ENCODE results near the gene OR5AK2.
"Not testable (repeated sequence)": the region's sequence is repeated elsewhere in the genome, so short reads cannot be mapped to it uniquely, and the experiment has no call there.

OR5AK2 gene, protein sequence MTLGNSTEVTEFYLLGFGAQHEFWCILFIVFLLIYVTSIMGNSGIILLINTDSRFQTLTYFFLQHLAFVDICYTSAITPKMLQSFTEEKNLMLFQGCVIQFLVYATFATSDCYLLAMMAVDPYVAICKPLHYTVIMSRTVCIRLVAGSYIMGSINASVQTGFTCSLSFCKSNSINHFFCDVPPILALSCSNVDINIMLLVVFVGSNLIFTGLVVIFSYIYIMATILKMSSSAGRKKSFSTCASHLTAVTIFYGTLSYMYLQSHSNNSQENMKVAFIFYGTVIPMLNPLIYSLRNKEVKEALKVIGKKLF

DNA sequence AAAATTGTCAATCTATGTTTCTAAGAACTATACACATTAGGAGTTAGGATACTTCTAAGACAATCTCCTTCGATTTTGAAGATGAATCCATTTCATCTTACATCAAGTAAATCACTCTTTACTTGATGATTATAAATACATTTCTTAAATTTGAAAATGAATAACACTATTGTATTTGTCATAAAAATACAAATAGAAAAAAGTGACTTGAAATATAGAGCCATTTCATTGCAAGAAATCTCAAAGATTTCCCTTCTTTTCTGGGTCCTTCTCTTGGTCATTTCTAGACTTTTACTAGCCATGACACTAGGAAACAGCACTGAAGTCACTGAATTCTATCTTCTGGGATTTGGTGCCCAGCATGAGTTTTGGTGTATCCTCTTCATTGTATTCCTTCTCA lies at the start of gene OR5AK2:
TSS of gene OR5AK2 (plus strand) at position 301 of the 400 bp plus-strand sequence. CDS start at position 301, 0 bp downstream.
- no peak for DNase-seq (ENCODE audit: low read depth)
- no peak within 1 kb of the TSS for H3K4me3 ChIP-seq (ENCODE audit: low read depth, low read length)

DNA sequence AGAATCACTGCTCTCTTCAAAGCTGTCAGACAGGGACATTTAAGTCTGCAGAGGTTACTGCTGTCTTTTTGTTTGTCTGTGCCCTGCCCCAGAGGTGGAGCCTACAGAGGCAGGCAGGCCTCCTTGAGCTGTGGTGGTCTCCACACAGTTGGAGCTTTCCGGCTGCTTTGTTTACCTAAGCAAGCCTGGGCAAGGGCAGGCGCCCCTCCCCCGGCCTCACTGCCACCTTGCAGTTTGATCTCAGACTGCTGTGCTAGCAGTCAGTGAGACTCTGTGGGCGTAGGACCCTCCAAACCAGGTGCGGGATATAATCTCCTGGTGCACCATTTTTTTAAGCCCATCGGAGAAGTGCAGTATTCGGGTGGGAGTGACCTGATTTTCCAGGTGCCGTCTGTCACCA lies 43.2 kb upstream of the OR5AK2 start:
- H3K4me3 ChIP-seq (ENCODE audit: low read depth, low read length); DNase-seq (ENCODE audit: low read depth): not testable (repeated sequence)

DNA sequence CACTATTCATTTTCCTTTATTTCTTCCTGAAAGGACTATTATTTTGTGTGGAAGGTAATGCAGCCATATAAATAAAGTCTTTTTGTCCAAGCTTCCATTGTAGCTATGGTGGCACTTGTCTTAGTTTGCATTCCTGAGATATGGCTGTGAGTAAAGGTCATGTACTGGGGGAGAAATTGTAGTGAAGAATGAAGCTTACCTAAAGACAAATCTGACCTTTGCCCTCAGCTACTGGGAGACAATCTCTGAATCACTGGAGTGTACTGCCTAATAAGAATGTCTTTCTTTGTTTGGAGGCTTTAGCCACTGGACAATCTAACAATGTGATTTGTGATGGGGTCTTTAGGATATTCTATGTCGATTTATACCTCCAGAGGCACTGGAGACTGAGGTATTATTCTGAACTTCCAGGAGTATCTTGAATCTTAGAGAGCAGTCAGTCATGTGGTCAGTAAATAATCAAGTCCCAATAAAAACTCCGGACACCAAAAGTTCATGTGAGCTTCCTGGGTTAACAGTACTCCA lies 39.7 kb upstream of the OR5AK2 start:
- no peak overlapping the region for H3K4me3 ChIP-seq (ENCODE audit: low read depth, low read length)
- no peak for DNase-seq (ENCODE audit: low read depth)

DNA sequence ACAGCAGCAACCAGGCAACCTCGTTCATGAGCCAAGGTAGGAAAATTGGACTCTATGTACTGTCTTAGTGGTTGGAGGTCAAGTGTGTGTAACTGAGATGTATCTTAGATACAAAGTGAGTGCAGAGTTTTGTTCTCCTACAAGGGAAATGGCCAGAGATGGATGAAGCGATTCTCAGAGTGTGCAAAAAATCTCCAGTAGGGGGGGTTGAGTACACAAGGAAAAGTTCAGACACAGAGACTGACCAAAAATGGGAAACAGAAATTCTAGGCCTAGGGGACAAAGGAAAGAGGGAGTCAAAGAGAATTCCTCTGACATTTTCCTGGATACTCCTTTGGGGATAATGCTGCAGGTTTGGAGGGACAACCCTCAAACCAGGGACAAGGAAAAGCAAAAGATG lies 38.2 kb upstream of the OR5AK2 start:
- no peak overlapping the region for H3K4me3 ChIP-seq (ENCODE audit: low read depth, low read length)
- no peak for DNase-seq (ENCODE audit: low read depth)

DNA sequence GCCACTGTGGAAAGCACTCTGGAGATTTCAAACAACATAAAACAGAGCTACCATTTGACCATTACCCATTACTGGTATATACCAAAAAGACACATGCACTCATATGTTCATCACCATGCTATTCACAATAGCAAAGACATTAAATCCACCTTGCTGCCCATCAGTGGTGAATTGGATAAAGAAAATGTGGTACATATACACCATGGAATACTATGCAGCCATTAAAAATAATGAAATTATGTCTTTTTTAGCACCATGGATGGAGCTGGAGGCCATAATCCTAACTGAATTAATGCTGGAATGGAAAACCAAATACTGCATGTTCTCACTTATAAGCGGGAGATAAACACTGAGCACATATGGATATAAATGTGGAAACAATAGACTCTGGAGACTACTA lies 34.8 kb upstream of the OR5AK2 start:
- not testable (repeated sequence) for DNase-seq (ENCODE audit: low read depth); H3K4me3 ChIP-seq (ENCODE audit: low read depth, low read length)

DNA sequence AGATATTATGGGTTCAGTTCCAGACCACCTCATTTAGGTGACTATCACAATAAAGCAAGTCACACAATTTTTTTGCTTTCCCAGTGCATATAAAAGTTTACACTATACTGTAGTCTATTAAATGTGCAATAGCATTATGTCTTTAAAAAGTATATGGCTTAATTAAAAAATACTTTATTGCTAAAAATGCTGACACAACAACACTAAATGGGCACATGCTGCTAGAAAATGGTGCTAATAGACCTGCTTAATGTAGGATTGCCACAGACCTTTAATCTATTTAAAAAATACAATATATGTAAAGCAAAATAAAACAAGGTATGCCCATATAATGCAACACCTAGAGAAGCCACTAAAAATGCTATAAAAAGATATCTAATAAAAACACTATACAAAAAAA lies 27.1 kb upstream of the OR5AK2 start:
- no peak for DNase-seq (ENCODE audit: low read depth)
- no peak overlapping the region for H3K4me3 ChIP-seq (ENCODE audit: low read depth, low read length)

DNA sequence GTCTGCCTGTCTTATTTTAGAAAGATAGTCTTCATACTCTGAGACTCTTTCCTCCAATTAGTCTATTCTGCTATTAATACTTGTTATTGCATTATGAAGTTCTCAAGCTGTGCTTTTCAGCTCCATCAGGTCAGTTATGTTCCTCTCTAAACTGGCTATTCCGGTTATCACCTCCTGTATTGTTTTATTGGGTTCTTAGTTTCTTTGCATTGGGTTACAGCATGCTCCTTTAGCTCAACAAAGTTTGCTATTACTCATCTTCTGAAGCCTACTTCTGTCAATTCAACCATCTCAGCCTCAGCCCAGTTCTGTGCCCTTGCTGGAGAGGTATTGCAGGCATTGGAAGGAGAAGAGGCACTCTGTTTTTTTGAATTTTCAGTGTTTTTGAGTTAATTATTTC lies 21.0 kb upstream of the OR5AK2 start:
- no peak overlapping the region for H3K4me3 ChIP-seq (ENCODE audit: low read depth, low read length)
- no peak for DNase-seq (ENCODE audit: low read depth)

DNA sequence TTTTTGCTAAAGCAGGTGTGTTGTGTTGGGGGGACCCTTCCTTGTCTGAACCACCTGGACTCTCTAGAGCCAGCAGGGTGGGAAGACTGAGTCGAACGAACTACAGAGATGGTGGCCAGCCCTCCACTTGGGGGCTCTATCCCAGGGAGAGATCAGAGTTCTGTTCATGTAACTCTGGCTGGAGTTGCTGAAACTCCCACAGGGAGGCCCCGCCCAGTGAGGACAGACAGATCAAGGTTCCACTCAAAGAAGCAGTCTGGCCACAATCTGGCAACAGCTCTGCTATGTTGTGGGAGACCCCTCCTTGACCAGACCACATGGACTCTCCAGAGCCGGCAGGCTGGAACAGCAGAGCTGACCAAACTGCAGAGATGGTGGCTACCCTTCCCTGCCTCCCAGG lies 20.2 kb upstream of the OR5AK2 start:
- H3K4me3 ChIP-seq (ENCODE audit: low read depth, low read length): no peak overlapping the region
- no peak for DNase-seq (ENCODE audit: low read depth)

DNA sequence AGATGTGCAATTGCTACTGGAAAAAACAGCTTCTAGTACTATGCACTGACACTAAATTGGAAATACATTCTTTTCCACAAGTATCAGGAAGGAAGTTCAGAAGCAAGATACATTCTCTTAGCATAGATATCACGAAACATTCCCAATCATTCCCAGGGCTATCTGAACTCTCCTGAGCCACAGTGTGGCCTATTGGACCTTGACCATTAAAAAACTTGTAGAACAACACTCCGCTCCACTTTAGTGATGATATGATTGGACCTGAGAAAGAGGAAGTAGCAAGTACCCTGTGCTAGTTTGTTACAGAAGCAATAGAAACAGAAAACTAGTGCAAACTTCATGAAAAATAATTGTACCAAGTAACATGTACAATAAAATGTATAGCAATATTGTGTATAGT lies 11.4 kb upstream of the OR5AK2 start:
- DNase-seq (ENCODE audit: low read depth): no peak
- H3K4me3 ChIP-seq (ENCODE audit: low read depth, low read length): no peak overlapping the region

DNA sequence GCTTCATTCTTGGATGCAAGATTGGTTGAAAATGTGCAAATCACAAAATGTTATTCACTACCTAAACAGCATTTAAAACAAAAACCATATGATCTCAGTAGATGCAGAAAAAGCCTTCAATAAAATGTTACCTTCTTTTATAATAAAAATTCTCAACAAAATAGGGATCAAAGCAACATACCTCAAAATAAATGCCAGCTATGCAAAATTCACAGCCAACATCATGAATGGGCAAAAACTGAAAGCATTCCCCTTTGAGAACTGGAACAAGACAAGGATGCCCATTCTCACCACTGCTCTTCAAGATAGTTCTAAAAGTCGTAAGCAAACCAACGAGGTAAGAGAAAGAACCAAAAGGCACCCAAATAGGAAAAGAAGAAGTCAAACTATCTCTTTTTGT lies 2.0 kb downstream of the OR5AK2 start:
- DNase-seq (ENCODE audit: low read depth): no peak
- H3K4me3 ChIP-seq (ENCODE audit: low read depth, low read length): no peak overlapping the region

DNA sequence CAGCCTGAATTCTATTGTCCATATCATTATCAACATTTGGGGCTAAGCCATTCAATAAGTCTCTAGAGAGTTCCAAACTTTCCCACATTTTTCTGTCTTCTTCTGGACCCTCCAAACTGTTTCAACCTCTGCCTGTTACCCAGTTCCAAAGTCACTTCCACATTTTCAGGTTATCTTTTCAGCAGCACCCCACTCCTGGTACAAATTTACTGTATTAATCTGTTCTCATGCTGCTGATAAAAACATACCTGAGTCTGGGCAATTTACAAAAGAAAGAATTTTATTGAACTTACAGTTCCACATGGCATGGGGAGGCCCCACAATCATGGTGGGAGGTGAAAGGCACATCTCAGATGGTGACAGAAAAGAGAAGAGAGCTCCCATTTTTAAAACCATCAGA lies 5.8 kb downstream of the OR5AK2 start:
- no peak overlapping the region for H3K4me3 ChIP-seq (ENCODE audit: low read depth, low read length)
- no peak for DNase-seq (ENCODE audit: low read depth)

DNA sequence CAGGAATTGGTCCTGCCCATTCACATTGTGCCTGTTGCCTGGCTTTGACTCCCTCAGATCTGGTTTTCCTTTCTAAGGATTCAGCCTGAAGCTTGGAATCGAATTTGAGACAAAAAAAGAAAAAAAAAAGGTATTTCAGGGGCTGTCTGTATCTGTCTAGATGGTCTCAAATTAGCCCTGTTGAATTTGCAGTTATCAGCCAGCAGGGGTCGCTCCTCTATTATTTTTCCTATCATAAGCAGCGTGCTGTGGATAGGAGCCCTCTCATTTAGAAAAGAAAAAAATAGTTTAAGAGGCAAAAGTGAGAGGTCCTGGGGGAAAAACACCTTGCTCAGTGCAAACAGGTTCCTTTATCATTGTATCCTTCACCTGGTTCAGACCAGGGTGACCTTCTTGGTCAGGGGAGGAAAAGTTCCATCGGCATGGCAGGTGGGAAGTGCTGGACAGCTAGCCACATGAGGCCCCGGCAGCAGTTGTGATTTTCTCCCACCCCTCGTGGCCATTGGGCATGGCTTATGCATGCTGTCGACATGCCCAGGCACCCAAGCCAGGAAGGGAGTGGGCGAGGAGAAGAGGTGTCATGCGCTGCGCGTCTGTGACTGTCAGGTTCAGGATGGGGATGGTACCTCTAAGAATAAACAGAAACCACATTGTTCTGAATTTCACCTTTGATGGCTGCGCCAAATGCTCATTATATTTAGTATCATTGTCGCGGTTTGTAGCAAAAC lies 13.1 kb downstream of the OR5AK2 start:
- no peak for DNase-seq (ENCODE audit: low read depth)

DNA sequence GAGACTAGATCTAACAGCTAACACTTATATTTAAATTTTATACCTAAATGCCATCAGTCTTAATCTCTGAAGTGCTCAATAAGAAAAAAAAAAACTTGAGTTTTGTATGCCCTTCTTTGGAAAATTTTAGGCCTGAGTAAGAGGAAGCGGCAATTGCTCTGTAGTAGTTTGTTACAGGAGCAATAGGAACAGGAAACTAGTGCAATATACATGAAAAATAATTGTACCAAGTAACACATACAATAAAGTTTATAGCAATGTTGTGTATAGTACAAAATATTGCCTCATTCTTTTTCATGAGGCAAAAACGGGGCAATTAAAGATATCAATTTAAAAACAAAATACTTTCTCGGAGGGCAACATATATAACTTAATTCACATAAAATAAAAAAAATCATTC lies 19.7 kb downstream of the OR5AK2 start:
- H3K4me3 ChIP-seq (ENCODE audit: low read depth, low read length): no peak overlapping the region
- no peak for DNase-seq (ENCODE audit: low read depth)

More for the DNA sequence above, 13.1 kb downstream of the OR5AK2 start:
- no peak overlapping the region for H3K4me3 ChIP-seq (ENCODE audit: low read depth, low read length)

DNA sequence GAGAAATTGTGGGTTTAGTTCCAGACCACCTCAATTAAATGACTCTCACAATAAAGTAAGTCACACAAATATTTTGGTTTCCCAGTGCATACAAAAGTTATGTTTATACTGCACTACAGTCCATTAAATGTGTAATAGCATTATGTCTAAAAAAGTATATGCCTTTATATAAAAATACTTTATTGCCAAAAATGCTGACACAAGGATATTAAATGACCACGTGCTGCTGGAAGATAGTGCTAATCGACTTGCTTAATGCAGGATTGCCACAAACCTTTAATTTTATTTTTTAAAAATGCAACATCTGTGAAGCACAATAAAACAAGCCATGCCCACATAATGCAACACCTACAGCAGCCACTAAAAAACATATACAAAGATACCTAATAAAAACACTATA lies 27.0 kb downstream of the OR5AK2 start:
- DNase-seq (ENCODE audit: low read depth): no peak
- no peak overlapping the region for H3K4me3 ChIP-seq (ENCODE audit: low read depth, low read length)

DNA sequence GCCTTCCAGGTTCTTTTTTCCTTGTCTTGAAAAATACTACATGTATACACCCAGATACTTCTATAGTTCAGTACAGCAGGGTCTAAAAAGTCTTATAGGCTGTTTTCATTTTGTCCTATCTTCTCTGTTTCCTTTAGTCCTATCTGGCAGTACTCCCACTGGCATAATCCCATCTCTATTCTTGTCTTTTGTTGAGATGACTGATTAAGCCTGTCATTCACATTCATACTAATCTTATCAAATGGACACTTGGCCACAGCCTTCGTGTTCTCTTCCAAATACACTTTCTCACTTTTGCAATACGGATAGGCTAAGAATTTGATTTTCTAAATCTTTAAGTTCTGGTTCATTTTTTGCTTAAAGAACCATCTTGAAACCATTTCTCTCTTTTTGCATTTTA lies 42.8 kb downstream of the OR5AK2 start:
- no peak overlapping the region for H3K4me3 ChIP-seq (ENCODE audit: low read depth, low read length)
- DNase-seq (ENCODE audit: low read depth): no peak

All from skeletal muscle cell (primary cell).